ENCODE data around the gene WDR93. TPM values are rescaled to one million over a fixed set of nuclear protein-coding genes. Genes with fewer than 3 reads are reported as not detected.

Gene WDR93
- total RNA-seq, 1 donor from 2014 or later: not detected

DNA sequence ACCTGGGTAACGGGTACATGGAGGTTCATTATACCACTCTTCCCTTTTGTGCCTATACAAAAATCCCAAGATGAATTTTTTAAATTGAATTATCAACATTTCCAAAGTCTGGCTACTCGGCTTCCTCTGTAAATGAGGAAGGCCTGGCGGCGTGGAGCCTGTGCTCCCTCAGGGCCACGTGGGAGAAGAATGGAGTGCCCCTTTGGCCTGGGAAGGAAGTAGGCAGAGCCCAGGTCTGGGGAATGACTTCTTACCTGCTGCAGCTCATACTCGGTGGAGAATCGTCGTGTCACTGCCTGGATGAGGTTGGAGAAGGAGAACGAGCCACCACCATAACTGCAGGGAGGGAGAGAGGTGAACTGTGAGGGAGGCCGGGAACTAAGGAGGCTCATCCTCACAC lies 99.6 kb downstream of the WDR93 start:
- no peaks in the 10 kb centered on the region for H3K9me3 ChIP-seq
- H3K27me3 ChIP-seq: no peaks in the 10 kb centered on the region
- ATAC-seq: no peak
- DNase-seq: no peak
- H3K27ac ChIP-seq: no peak overlapping the region
- intact Hi-C loops (cut with DNase I): no loop called here
- H3K4me3 ChIP-seq: no peak overlapping the region
- H3K4me1 ChIP-seq: peaks cover 5% of the 10 kb centered on the region
- H3K36me3 ChIP-seq: no peaks in the 10 kb centered on the region
- no peak for TF ChIP-seq CTCF (IDR thresholded peaks at IDR 0.05)

DNA sequence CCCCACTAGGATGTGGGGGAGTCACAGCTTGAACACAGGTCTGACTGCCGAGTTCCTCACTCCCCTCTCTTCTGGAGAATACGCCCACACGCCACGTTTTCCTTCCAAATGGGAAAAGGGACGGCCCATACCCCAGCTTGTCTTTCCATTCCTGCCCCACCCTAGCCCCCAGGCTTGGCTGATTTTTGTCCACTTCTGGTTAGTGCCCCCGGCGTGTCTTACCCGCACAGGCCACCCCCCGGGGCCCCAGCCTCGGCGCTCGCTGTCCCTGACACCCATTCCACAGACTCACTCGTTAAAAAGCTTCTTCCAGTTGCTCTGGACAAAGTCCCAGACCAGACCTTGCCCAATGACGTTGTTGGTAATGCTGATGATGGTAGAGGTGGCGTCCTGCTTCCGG lies 100.0 kb downstream of the WDR93 start:
- intact Hi-C loops (cut with DNase I): no loop called here
- Histone ChIP-seq H3K4me3 (no peak overlapping the region), H3K9me3 (no peaks in the 10 kb centered on the region), H3K36me3 (no peaks in the 10 kb centered on the region), H3K27ac (no peak overlapping the region), H3K4me1 (peaks cover 5% of the 10 kb centered on the region), H3K27me3 (no peaks in the 10 kb centered on the region)
- TF ChIP-seq CTCF (IDR thresholded peaks at IDR 0.05): no peak
- DNase-seq (no peak), ATAC-seq (no peak)

DNA sequence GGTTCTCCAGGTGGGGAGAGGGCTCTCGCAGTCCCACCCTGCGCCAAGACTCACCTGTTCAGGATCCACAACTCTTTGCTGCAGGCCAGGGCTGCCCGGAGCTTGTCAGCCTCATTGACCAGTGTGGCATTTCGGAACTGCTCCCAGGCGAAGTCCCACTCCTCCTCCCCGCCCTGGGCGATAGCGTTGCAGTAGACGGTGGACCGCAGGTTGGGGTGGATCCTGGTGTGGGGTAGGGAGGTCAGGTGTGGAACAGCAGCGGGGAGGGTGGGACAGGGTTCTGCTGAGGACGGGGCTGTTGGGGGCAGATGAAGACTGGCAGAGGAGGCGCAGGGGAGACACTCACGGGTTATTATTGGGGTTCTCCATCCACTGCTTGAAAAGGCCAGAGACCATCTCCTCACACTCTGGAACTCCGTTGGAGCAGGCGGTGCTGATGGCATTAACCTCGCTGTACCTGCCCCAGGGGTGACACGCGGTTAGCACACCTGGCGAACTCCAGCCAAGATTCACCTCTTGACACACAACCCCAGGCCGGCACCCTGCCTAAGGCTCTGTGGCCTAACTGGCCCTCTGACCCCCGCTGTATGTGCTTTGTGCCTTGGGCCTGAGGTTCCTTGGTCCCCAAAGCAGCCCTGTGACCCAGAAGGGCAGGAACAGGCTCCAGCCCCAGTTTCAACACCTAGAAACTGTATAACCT lies 101.6 kb downstream of the WDR93 start:
- no peak for TF ChIP-seq CTCF (IDR thresholded peaks at IDR 0.05)
- Histone ChIP-seq H3K27me3 (no peaks in the 10 kb centered on the region), H3K4me1 (peaks cover 5% of the 10 kb centered on the region), H3K27ac (no peak overlapping the region), H3K9me3 (no peaks in the 10 kb centered on the region), H3K4me3 (no peak overlapping the region), H3K36me3 (no peaks in the 10 kb centered on the region)
- DNase-seq (no peak), ATAC-seq (peak; percentile 38)
- intact Hi-C loops (cut with DNase I): no loop called here

Other genes with a start within 250 kb of the WDR93 start
- gene RHCG, start 194.2 kb upstream of the WDR93 start, total RNA-seq: not detected
- gene TICRR, start 115.3 kb upstream of the WDR93 start, total RNA-seq: 0.09 TPM
- 2.1 TPM for gene KIF7, start 35.3 kb upstream of the WDR93 start, total RNA-seq
- 1.1 TPM for gene PLIN1, start 11.4 kb upstream of the WDR93 start, total RNA-seq
- 9.1 TPM for gene PEX11A, start 57 bp upstream of the WDR93 start, total RNA-seq
- 4.9 TPM for gene MESP1, start 60.4 kb downstream of the WDR93 start, total RNA-seq
- gene MESP2, start 85.5 kb downstream of the WDR93 start, total RNA-seq: not detected
- 42.6 TPM for gene ANPEP, start 124.0 kb downstream of the WDR93 start, total RNA-seq
- gene AP3S2, start 203.2 kb downstream of the WDR93 start, total RNA-seq: 32.1 TPM
- 30.5 TPM for gene ARPIN, start 222.1 kb downstream of the WDR93 start, total RNA-seq